ENCODE measurements around the gene FAF1. TPM values are rescaled to one million over a fixed set of nuclear protein-coding genes. Genes with fewer than 3 reads are reported as not detected.
"Not testable (repeated sequence)": the region's sequence is repeated elsewhere in the genome, so short reads cannot be mapped to it uniquely, and the experiment has no call there.

The FAF1 gene
- total RNA-seq, 2 donors from 2014 or later, result 71.2 to 76.8 TPM

DNA sequence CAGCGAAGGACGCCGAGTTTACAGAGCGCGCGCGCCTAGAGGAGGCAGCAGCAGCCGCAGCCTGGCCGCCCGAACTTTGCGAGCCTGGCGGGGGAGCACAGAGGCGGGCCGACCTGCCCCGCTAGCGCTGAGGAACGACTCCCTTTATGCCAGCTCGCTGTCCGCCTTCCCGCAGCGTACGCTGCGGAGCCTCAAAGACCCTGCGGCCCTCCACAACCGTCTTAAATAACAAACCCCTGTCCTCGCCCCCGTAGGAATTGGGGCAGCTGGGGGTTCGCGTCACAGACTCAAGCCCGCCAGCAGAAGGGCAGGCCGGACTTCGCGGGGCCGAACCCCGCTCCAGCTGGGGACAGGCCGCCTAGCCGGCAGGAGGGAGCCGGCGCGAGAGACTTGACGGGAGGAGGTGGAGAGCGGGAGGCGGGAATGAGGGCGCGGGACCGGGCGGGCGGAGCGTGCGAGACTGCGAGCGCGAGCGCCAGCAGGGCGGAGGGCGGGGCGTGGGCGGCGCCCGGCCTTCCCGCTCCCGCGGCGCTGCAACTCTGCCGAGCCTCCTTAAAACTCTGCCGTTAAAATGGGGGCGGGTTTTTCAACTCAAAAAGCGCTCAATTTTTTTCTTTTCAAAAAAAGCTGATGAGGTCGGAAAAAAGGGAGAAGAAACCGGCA lies 8.2 kb upstream of the FAF1 start:
- intact Hi-C loops (cut with DNase I), result no loop called here
- ATAC-seq (peak; percentile 94 to 96), DNase-seq (peak; percentile 93)

DNA sequence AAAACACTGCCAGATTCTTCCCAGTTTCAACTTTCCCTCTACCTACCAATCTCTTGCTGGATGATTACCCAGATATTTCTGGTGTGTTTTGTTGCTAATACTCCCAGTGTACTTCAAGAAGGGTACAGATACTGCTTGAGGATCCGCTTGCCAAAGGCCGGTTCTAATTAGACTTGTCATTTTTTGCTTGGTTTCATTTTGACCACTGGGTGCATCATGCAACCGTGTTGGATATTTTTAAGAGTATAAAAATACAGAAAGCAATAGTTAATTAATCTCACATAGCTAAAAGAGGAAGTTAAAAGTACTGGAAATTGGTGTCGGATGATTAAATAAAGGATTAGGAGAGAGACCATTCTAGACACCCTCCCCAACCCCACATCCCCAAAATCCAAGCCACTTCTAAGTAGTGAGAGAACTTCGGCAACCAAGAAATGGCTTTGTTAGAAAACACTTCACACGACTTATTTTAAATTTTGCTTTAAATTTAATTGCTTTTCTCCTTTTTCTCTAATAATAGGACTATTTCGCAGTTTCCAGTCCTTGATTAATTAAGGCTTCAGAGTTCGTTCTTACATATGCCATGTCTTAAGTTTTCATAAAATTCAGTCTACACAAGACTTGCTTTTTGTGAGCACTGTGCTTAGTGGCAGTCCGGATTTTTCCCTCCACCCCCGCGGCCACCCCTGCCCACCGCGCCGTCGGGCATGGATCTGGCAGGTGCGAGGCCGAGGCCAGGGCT lies 7.5 kb upstream of the FAF1 start:
- DNase-seq (no peak), ATAC-seq (no peak)
- intact Hi-C loops (cut with DNase I), result no loop called here

DNA sequence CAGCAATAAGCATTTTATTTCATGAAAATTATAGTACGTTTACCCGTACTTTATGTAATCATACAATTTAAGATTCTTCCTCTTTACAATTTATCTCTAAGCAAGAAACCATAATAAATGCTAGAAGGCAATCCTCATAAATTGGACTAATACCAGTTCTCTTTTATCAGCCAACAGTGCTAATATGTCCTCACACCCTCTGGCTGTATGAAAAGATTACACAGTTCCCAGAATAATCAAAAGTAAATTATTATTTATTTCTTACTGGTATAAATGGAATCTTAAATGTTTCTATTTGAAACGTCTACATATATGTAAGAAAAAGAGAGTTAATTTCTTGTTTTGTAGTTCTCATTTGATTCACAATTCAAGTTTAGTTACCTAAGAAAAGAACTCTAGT lies 6.9 kb upstream of the FAF1 start:
- no peak for DNase-seq
- intact Hi-C loops (cut with DNase I), result no loop called here
- ATAC-seq, result no peak

DNA sequence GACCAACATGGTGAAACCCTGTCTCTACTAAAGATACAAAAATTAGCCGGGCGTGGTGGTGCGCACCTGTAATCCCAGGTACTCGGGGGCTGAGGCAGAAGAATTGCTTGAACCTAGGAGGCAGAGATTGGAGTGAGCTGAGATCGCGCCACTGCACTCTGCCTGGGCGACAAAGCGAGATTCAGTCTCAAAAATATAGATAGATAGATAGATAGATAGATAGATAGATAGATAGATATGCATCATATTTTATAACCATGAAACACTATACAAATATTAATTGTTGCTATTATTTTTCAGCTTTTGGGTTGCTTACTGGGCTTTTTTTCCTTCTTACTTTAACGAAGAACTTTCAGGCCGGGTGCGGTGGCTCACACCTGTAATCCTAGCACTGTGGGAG lies 4.8 kb upstream of the FAF1 start:
- intact Hi-C loops (cut with DNase I), result no loop called here
- ATAC-seq (no peak), DNase-seq (no peak)

DNA sequence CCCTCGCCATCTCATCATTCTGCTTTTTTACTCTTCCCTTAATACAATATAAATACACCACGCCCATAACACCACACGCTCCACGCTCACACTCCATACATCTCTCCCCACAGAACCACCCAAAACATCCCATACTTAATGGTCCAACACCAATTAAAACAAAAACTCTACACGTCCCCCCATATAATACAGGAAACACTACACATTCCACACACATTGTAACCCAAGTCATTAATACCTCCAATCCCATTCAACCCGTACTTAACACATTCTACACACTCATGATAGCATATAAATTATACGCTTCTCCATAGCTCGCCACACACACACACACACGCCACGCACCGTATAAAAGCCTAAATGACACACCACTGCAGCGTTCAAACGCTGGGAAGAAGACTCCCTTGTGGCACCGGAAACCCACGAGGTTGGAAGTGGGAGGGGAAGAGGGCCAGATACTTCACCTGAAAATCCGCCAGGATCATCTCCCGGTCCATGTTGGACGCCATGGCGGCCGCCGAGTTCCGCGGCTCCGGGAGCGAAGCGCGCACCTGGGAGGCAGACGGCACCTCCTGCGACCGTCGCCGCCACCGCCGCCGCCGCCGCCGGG lies 659 bp downstream of the FAF1 start:
- intact Hi-C loops (cut with DNase I), result no loop called here
- peak; percentile 29 for DNase-seq
- ATAC-seq, result peak in 1 of 2 donors; percentile 13

DNA sequence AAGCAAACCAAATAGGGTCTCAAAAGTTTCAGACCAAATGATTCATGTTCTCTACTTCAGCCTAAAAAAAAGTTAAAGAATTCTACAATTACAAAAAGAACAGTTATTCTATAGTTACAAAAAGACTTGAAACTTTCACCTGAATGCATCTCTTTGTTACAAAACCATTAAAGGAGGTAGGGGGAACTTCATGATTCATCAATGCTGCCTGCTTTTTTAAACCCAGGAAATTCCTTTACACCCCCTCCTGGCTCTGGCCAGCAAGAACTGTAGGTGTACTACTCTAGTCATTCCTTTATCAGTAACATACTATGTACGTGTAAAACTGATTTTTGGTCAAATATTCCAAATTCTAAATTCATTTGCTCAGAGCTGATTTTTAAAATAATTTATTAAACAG lies 5.0 kb downstream of the FAF1 start:
- intact Hi-C loops (cut with DNase I), result no loop called here
- ATAC-seq (no peak), DNase-seq (no peak)

DNA sequence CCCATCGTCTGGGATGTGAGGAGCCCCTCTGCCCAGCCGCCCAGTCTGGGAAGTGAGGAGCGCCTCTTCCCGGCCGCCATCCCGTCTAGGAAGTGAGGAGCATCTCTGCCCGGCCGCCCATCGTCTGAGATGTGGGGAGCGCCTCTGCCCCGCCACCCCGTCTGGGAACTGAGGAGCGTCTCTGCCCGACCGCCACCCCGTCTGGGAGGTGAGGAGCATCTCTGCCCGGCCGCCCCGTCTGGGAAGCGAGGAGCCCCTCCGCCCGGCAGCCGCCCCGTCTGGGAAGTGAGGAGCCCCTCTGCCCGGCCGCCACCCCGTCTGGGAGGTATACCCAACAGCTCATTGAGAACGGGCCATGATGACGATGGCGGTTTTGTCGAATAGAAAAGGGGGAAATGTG lies 7.5 kb downstream of the FAF1 start:
- ATAC-seq; intact Hi-C loops (cut with DNase I): not testable (repeated sequence)

DNA sequence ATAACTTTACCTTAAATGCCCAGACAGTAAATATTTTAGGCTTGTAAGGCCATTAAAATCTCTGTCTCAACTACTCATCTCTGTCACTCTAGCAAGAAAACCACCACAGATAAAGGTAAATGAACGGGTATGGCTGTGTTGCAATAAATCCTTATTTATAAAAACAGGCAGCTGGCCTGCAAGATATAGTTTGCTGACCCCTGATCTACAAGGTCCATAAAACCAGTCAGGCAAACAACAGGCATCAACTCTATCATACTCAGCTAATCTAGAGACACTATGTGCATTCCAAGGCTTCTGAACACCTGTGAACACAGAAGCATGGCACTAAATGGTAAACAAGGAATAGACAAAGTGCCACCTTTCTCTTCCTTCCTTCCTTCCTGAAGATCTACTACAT lies 9.7 kb downstream of the FAF1 start:
- intact Hi-C loops (cut with DNase I), result no loop called here
- DNase-seq (no peak), ATAC-seq (no peak)

More for the DNA sequence above, 7.5 kb downstream of the FAF1 start:
- not testable (repeated sequence) for DNase-seq

DNA sequence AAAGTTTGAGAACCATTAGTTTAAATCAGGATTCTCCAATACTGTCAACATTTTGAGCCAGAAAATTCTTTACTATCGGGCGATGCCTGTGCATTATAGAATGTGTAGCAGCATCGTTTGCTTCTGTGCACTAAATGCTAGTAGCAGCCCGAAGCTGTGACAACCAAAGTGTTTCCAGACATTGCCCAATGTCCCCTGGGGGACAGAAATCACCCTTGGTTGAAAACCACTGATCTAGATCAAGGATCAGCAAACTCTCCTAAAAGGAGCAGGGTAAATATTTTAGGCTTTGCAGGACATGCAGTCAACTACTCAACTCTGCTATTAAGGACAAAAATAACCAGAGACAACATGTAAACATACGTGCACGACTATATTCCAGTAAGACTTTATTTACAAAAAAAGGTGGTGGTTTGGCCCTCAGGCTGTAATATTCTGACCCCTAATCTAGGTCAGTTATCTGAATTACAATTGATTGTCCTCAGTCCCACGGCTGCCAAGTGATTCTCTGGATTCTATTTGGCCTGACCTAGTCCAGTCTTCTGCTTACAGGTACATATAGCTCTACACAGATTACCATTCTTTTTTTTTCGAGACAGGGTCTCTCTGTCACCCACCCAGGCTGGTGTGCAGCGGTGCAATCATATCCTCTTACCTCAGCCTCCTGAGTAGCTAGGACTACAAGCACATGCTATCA lies 10.6 kb downstream of the FAF1 start:
- no peak for ATAC-seq
- DNase-seq, result no peak
- intact Hi-C loops (cut with DNase I), result no loop called here

DNA sequence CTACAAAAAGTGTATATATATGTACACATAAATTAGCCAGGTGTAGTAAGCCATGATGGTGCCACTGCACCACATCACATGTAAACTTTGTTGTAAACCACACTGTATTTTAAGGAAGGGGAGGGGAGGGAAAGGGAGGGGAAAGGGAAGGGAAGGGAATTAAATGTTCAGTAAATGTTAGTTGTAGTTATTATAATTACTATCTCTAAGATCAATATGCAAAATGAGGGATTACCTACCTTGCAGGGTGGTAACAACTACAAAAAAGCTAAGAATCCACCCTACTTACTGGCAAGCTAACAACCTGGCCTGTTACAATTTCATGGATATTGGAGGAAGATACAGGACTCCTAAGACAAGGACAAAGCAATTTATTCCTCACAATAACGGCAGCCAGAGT lies 17.7 kb downstream of the FAF1 start:
- DNase-seq, result no peak
- intact Hi-C loops (cut with DNase I), result no loop called here
- ATAC-seq, result no peak

DNA sequence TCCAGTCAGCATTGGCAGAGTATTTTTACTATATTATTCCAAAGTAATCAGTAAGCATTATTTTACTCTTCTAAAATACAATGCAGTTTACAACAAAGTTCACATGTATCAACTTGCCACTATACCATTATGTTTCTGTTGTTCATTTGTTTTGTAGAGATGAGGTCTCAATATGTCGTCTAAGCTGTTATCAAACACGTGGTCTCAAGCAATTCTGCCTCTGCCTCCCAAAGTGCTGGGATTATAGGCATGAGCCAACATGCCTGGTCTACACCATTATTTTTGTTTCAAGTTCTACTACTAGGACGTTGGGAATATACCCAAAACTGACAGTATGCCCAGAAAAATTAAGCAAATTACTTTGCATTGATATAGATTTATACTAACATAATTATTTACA lies 19.8 kb downstream of the FAF1 start:
- no peak for ATAC-seq
- DNase-seq, result no peak

DNA sequence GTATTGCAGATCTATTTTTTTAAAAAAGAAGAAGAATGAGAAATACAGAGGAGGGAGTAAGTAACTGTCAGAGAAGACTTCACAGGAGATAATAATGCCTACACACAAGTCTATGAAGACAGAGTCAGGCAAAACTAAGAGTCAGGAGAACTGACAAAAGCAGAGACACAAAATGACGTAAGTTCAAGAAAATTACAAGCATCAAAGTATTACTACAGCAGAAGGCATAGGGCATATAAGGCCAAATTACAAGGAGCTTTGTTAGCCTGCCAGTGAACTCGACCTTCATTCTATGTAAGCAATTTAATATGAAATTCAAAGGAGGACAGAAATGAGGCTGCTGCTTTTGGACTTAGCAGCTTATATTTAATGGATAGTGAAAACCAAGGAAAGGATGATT lies 23.7 kb downstream of the FAF1 start:
- intact Hi-C loops (cut with DNase I), result no loop called here
- no peak for DNase-seq
- no peak for ATAC-seq

More for the DNA sequence above, 19.8 kb downstream of the FAF1 start:
- intact Hi-C loops (cut with DNase I), result no loop called here

DNA sequence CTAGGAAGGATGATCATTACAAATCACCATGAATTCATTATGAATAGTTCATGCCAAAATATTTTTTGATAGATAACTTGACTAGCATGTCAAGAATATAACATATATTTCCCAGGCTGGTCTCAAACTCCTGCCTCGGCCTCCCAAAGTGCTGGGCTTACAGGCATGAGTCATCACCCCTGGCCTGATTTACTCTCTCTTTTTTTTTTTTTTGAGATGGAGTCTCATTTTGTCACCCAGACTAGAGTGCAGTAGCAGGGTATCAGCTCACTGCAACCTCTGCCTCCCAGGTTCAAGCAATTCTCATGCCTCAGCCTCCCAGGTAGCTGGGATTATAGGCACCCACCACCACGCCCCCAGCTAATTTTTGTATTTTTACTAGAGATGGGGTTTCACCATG lies 24.8 kb downstream of the FAF1 start:
- ATAC-seq; intact Hi-C loops (cut with DNase I); DNase-seq: not testable (repeated sequence)

DNA sequence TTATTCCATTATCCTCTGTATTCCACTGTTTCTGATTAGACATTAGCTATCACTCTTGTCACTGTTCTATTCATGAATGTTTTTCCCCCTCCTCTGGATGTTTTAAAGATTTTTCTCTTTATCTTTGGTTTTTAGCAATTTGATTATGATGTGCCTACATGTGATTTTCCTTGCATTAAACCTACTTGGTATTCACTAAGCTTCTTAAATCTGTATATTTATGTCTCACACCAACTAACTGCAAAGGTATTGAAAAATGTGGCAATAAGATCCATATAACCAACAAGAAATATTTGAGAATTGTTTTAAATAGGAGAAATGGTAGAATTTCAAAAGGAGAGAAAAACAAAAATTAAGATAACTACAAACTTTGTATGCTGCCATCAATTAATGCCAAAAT lies 25.2 kb downstream of the FAF1 start:
- ATAC-seq, result no peak
- intact Hi-C loops (cut with DNase I), result no loop called here
- DNase-seq, result no peak

DNA sequence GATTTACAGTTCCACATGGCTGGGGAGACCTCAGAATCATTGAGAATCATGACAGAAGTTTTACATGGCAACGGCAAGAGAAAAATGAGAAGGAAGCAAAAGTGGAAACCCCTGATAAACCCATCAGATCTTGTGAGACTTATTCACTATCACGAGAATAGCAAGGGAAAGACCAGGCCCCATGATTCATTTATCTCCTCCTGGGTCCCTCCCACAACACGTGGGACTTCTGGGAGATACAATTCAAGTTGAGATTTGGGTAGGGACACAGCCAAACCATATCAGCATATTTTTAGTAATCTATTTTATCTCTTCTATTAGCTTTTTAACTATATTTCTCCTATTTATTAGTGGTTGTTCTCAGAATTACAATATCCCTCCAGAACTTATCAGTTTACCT lies 26.3 kb downstream of the FAF1 start:
- ATAC-seq; intact Hi-C loops (cut with DNase I); DNase-seq: not testable (repeated sequence)

DNA sequence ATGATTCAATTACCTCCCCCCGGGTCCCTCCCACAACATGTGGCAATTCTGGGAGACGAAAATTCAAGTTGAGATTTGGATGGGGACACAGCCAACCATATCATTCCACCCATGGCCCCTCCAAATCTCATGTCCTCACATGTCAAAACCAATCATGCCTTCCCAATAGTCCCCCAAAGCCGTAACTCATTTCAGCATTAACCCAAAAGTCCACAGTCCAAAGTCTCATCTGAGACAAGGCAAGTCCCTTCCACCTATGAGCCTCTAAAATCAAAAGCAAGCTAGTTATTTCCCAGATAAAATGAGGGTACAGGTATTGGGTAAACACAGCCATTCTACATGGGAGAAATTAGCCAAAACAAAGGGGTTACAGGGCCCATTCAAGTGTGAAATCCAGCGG lies 28.0 kb downstream of the FAF1 start:
- DNase-seq; intact Hi-C loops (cut with DNase I): not testable (repeated sequence)

DNA sequence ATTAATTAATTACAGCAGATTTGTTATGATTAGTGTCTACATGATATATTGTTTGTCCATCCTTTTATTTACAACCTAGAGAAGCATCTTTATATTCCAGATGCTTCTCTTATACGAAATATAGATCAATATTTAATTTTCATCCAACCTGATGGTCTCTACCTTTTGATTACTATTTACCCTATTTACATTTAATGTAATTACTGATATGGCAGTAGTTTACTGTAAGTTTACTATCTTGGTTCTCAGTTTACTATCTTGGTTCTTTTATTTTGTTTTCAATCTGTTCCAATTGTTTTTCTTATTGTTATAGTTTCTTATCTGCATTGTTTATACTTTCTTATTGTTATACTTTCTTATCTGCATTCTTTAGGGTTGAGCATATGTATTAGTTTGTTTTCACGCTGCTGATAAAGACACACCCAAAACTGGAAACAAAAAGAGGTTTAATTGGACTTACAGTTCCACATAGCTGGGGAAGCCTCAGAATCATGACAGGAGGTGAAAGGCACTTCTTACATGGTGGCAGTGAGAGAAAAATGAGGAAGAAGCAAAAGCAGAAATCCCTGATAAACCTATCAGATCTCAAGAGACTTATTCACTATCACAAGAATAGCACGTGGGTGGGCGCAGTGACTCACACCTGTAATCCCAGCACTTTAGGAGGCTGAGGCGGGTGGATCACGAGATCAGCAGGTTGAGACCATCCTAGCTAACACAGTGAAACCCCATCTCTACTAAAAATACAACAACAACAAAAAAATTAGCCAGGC lies 28.9 kb downstream of the FAF1 start:
- ATAC-seq (no peak), DNase-seq (no peak)
- intact Hi-C loops (cut with DNase I), result no loop called here

More for the DNA sequence above, 28.0 kb downstream of the FAF1 start:
- not testable (repeated sequence) for ATAC-seq

DNA sequence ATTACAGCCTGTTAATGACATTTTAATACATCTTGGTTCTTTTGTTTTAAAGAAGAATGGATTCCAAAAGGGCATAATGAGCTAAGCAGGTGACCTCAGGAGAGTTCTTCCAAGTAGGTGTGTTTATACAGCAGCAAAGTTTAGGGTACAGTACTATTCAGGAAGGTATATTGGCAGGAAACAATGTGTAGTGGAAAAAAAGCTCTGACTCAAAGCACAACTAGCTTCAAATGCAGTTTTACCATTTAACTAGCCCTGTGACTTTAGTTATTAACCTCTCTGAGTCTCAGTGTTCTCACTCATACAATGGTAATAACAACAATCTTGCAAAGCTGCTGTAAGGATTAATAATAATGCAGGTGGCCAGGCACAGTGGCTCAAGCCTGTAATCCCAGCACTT lies 29.9 kb downstream of the FAF1 start:
- ATAC-seq, result no peak
- intact Hi-C loops (cut with DNase I), result no loop called here
- DNase-seq, result no peak

DNA sequence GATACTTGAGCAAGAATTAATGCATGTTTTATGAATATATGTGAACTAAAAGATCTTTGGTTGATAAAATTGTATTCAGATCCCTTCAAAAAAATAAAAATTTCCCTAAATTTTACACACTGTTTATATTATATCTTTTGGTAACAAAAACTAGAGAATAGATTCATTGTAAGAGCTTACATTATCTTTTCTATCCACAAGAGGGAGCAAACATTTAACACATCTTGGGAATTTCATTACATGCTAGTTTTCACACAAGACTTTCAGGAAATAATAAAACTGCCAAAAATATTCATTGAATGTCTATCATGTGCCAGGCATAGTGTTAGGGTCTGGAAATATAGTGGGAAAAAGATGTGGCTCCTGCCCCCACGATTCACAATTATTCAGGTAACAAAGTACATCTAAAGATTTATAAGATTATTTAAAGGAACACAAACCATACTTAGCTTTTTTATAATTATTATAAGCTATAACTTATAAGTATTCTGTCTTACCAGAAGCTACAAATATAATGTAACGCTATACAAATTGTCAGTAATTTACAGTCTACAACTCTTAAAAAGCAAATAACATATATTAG lies 30.6 kb downstream of the FAF1 start:
- no peak for ATAC-seq
- intact Hi-C loops (cut with DNase I), result loop anchor here in 1 of 2 donors (10.0 kb wide), 1 partner anchor 115 kb away; no protein-coding TSS in a partner anchor
- no peak for DNase-seq

All from left cardiac atrium (tissue), 4 donors.